ENCODE measurements around the gene SNX17.
A peak's percentile ranks its signal among the peaks of the same experiment; 100 is the strongest.
"Not testable (repeated sequence)": the region's sequence is repeated elsewhere in the genome, so short reads cannot be mapped to it uniquely, and the experiment has no call there.

Gene SNX17

DNA sequence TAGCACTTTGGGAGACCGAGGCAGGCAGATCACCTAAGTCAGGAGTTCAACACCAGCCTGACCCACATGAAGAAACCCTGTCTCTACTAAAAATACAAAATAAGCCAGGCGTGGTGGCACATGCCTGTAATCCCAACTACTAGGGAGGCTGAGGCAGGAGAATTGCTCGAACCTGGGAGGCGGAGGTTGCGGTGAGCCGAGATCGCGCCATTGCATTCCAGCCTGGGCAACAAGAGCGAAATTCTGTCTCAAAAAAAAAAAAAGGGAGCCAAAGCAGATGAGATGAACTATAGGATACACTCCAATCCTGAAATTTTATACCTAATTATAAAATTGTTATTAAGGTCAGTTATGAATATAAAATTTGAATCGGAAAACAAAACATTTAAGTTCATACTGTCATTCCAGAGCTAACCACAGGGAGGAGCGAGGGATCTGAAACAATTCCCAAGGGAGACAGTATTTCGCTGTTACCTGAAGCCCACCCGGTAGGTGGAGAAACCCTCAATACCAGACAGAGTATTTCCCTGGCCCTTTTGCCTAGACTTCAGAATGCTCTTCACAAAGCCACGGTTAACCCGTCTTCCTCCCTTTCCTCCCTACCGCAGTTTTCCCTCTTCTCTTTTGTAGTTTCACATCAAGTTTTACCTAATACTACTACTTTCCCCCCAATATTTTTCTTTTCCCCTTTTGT lies 37.5 kb downstream of the SNX17 start:
- DNase-seq = peak; percentile 91

DNA sequence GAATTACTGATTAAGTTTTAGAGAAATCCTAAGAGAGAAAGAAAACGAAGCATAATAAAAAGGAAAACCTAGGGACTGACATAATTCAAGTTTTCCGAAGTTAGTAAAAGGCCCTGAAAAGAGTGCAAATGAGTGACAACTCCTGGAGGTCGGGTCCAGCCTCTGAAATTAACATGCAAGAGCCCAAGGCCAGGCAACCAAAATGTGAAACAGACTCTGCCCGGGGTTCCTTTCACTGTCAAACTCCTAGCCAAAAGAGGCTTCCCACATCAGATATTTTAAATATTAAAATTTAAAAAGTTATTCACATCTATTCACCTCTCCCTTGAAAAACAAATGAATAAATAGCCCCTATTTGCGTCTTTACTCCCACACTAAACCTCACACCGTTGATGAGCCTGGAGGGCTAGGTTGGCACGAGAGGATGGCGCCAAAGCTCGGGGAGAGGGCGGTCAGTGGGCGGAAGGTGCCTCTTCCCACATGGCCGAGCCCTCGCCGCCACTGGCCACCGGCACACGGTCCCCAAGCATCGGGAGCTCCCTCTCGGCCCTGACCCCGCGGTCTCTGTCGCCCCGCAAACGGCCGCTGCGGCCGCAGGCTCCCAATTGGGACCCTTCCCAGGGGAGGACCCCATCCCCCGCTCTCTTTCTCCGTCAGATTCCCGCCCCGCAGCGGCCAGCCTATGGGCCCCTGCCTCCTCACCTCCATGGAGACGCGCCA lies 38.3 kb downstream of the SNX17 start:
- DNase-seq = peak; percentile 55

DNA sequence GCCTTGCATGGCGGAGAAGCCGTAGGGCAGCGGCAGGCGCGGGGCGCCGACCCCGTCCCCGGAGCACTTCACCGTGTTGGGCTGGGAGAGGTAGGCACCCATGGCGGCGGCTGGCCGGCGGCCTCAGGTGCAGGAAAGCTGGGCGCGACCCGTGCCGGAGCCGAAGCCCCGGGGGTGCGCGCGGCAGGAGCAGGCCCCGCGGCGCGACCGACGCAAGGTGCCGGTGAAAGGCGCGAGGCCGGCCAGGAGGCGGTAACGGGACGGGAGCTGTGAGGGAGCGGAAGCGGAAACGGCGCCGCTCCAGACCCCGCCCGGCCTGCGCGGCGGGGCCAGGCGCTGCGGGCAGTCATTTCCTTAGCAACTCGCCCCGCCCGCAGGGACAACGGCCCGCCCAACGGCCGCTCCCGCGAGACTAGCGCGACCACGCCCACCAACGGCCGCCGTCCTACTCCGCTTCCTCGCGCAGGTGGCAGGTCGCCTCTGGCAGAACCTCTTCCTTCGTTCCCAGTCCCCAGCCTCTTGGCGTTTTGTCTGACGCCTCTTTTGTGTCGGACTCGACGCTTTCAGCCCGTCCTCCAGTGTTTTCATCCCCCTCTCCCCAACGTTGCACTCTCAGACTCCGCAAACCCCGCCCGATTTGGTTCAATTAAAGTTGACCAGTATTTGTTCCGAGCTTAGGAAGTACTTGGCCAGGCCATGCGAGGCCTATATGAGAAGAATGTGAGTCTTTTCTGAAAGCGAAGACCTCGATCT lies 39.1 kb downstream of the SNX17 start, which contains the start of gene PPM1G:
TSS of gene PPM1G (minus strand) at position 271 of the 753 bp plus-strand sequence. CDS start at position 102, 169 bp downstream.
- DNase-seq = peak; percentile 97

DNA sequence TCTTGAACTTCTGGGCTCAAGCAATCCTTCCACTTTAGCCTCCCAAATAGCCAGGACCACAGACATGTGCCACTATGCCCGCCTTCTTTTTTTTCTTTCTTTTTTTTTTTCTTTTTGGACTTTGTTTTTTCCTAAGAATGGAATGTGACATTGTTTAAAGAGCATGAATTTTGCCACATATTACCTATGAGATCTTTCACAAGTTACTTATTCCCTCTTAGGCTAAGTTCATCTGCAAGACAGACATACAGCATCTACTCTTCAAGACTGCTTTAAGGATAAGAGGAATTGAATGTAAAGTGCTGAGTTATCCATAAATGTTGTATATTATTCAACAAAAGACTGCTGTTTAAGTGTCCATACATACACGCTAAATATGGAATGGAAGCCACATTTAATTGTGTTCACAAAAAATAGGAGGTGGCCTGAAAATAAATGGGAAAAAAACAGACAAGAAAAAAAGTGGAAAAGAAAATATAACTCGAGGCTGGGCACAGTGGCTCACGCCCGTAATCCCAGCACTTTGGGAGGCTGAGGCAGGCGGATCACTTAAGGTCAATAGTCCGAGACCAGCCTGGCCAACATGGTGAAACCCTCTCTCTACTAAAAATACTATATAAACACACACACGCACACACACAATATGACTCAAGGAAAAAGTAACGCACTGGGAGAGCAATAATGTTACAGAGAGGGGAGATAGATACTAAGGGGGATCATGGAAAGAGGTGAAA lies 42.2 kb downstream of the SNX17 start:
- no peak for DNase-seq

DNA sequence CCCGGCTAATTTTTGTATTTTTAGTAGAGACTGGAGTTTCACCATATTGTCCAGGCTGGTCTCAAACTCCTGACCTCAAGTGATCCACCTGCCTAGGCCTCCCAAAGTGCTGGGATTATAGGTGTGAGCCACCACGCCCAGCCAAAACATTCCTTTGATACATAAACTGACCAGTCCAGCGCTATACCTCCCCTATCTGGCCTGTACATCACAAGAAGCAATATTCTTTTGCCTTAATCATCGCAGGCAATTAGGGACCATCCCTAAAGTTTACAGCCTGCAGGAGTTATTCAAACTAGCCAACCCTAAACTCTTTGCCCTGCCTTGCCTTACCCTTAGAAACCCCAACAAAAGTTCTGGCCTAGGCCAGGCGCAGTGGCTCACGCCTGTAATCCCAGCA lies 45.7 kb downstream of the SNX17 start:
- no peak for DNase-seq

DNA sequence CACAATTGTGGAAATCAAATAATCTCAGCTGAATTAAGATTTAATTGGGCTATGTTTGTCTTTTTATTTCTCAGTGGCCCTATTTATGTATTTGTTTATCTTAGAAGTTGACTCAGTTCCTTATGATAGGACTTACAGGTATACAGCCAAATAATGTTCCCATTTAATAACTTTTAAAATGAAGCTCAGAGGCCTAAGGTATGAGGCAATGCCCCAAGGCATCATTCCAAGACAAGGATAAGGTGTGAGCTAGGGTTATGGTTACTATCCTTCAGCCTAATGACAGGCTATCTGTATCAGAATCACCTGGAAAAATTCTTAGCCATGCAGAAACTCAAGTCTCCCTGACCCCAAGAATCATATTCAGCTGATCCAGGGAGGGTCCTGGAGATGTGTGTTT lies 50.6 kb downstream of the SNX17 start:
- DNase-seq = no peak

DNA sequence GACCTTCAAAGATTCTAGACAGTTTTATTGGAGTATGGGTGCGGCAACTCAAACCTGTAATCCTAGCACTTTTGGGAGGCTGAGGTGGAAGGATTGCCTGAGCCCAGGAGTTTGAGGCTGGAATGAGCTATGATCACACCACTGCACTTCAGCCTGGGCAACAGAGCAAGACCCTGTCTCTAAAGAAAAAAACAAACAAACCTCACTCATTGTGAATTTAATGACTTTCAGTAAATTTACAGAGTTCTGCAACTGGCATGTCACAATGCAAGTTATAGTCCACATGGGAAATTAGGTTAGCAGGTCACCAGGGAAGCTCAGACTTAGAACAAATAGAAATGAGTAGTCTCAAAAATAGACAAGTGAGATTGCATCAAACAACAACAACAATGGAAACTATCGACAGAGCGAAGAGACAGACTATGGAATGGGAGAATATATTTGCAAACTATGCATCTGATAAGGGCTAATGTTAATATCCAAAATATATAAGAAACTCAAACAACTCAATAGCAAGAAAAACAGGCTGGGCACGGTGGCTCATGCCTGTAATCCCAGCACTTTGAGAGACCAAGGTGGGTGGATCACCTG lies 51.3 kb downstream of the SNX17 start:
- DNase-seq = no peak

DNA sequence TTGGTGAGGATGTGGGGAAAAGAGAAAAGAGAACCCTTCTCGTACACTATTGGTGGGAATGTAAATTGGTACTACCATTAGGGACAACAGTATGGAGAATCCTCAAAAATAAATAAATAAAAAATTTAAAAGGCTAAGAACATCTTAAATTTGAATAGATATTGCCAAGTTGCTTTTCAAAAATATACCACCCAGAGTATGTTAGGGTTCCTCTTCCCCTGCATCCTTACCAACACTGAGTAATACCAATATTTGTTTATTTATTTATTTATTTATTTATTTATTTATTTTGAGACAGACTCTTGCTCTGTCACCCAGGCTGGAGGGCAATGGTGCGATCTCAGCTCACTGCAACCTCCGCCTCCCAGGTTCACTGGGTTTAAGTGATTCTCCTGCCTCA lies 52.5 kb downstream of the SNX17 start:
- no peak for DNase-seq

DNA sequence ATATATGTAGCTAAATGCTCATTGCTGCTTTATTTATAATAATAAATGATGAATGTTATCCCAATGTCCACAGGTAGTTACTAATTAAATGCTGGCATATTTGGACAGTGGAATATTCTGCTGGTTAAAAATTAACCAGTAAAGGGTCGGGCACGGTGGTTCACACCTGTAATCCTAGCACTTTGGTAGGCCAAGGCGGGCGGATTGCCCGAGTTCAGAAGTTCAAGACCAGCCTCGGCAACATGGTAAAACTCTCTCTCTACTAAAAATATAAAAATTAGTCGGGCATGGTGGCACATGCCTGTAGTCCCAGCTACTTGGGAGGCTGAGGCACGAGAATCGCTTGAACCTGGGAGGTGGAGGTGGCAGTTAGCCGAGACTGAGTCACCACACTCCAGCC lies 54.6 kb downstream of the SNX17 start:
- not testable (repeated sequence) for DNase-seq

All from NCI-H2171 treated with DMSO at 0.1 percent for 48 hours (cell line).